ENCODE measurements around the gene C1S.

DNA sequence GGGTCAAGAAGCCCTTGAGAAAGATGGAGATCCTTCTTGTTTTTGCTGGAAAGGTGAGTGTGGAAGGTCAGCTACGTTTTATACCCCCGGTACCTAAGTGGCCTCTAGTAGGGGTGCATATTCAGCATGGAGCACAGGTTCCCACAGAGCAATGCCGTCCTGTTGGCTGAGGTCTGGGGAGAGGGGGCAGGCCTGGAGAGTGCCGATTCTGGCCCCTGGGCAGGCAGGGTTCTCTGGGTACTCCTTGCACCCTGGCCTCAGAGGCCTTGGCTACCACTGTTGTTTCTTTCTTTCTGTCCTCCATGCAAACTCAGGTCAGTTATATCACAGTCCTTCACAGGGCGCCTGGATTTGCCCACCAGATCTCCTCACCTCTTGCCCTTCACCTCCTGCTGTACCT, 59.6 kb downstream of the C1S start:
- no peak for TF ChIP-seq POLR2A (IDR thresholded peaks at IDR 0.05)
- TF ChIP-seq, protein P1, sequence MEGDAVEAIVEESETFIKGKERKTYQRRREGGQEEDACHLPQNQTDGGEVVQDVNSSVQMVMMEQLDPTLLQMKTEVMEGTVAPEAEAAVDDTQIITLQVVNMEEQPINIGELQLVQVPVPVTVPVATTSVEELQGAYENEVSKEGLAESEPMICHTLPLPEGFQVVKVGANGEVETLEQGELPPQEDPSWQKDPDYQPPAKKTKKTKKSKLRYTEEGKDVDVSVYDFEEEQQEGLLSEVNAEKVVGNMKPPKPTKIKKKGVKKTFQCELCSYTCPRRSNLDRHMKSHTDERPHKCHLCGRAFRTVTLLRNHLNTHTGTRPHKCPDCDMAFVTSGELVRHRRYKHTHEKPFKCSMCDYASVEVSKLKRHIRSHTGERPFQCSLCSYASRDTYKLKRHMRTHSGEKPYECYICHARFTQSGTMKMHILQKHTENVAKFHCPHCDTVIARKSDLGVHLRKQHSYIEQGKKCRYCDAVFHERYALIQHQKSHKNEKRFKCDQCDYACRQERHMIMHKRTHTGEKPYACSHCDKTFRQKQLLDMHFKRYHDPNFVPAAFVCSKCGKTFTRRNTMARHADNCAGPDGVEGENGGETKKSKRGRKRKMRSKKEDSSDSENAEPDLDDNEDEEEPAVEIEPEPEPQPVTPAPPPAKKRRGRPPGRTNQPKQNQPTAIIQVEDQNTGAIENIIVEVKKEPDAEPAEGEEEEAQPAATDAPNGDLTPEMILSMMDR (IDR thresholded peaks at IDR 0.05) = no peak

Data from lower leg skin (tissue), 3 donors.